HG02852 (cell line): ENCODE results near the gene SH3D19.

Experiments used
- ATAC-seq: cut with Tn5 transposase; IDR thresholded peaks from one replicate; pipeline ENCODE4 v1.9.1; 2021; ENCODE audit warnings: mild to moderate bottlenecking, moderate library complexity; ENCODE audit not compliant: unreplicated experiment

SH3D19 gene

DNA sequence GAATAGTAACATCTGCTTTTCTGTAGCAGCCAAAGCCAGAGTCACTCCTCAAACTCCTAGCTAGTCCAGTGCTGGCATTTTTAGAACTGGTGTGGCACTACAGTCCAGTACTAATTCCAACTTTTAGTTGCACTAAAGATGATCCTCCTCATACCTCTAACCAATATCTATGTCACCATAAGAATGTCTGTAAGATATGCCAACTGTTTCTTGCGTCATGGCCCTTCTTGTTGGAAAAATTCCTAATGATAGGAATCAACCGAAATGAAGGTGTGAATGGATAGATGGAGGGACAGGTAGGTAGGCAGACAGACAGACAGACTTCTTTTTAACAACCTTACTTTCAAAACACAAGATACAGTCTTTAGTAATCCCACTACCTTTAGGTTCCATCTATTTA lies 123.0 kb downstream of the SH3D19 start:
- no peak for ATAC-seq

DNA sequence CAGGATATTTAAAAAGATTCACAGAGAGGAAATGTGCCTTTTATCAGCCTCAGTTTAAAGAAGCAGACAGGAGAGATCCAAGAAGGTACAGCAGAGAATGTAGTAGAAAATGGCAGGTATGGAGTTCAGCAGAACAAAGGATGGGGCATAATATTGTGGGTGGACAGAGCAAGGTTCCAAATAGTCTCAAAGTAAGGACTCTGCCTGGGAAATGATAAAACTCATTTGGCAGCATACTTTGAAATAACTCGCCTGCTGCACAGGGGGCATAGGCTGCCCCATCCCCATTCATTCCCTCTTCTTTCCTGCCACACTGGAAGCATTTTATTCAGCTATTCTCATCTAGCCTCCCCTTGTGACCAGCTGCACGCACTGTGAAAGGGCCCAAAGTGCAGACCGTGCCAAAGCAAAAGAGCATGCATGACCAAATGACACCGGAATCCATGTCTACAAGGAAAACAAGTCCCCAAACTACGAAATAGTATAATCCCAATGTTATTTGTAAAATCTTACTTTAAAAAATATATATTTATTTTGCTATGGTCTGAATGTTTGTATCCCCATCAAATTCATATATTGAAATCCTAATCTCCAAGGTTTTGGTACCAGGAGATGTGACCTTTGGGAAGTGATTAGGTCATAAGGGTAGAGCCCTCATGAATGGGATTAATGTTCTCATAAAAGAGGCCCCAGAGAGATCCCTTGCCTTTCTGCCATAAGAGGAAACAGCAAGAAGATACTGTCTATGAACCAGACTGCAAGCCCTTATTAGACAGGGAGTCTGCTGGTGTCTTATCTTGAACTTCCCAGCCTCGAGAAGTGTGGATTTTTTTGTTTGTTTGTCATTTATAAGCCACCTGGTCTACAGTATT lies 125.8 kb downstream of the SH3D19 start:
- ATAC-seq, result no peak

DNA sequence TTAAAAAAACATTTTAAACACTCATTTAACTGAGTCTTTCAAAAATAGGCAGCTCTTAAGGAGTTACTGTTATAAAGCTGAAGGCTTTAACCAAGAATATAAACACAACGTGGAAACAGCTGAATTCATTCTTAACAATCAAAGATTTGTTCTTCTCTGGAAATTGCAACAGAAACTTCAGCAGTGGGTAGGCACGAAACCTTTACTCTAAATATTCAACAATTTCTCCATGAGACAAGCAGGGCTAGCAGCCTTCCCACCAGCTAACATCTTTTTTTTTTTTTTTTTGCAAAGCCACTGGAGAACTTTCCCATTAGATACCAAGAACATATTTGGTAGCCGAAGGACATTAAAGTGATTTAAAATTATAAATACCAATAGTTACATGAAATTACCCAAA lies 126.7 kb downstream of the SH3D19 start:
- no peak for ATAC-seq

DNA sequence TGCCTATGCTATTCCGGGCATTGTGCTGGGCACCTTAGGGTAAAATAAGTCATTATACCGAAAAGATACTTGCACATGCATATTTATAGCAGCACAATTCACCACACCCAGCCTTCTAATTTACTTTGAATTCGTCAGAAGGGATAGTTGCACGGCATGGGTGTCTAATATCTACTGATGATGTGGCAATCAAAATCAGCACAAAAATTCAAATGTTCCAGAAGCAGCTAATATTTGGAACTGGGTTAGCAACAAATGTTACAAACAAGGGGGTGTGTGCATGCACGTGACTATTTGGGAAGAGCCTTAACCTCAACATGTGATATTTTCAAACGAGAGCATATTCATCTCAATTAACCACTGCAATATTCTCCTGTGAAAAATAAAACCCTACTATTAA lies 128.2 kb downstream of the SH3D19 start:
- no peak for ATAC-seq

DNA sequence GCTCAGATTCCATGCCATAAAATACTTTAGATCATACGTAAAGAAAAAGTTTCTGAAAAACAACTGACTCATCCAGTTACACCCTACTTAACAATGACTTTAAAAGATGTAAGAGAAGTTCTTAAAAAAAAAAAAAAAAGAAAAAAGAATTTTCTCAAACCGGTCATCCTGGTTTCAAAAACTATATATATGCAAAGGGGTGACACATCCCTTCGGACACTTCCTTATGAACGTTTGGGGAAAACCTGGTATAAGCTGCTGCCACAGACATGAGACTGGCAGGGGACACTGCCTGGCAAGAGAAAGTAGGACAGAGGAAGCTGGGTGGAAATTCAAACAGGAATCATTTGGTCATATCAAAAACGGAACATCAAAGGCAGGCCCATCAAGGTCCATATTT lies 129.6 kb downstream of the SH3D19 start:
- no peak for ATAC-seq

DNA sequence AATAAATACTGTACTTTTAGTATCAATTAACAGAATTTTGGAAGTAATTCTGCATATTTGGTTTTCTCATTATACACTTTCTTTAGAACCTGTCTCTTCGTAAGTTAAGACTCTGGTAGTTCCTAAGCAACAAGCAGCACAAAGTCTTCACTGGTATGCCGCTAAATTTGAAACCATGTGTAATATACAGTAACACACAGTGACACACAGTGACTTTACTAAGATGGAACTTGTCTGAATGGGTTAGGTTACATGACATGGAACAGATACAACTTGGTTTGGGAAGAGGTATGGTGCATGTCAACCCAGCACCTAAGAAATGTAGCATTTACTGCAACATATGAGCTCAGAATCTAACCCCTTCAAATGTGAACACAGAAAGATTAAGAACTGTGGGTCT lies 132.0 kb downstream of the SH3D19 start:
- no peak for ATAC-seq

DNA sequence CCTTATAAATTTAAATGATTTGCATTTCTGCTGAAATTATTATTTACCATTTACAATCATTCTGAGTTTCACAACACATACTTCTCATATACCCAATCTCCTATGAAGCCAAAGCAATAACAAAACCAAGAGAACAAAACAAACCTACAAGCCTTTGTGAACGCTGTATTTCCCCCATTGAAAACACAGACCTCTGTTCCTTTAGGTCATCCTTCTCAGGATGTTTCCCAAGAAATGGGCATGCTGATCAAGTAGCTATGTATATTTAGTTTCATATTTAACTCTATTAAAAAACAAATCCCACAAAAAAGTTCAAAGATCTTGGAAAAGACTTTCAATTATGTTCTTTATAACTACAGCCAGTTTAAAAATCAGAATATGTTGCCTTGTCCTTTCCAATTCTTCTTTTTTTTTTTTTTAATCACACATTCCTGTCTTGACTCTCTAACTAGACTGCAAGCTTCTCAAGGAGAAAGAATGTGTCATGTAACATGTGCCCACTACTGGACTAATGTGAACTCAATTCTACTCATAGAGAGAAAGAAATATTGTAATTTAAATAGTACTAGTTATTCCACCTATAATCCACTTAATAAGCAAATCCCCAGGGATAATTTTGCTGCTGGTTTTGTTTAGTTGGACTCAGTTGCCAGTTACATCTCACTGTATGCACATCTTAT lies 132.7 kb downstream of the SH3D19 start:
- ATAC-seq, result no peak

DNA sequence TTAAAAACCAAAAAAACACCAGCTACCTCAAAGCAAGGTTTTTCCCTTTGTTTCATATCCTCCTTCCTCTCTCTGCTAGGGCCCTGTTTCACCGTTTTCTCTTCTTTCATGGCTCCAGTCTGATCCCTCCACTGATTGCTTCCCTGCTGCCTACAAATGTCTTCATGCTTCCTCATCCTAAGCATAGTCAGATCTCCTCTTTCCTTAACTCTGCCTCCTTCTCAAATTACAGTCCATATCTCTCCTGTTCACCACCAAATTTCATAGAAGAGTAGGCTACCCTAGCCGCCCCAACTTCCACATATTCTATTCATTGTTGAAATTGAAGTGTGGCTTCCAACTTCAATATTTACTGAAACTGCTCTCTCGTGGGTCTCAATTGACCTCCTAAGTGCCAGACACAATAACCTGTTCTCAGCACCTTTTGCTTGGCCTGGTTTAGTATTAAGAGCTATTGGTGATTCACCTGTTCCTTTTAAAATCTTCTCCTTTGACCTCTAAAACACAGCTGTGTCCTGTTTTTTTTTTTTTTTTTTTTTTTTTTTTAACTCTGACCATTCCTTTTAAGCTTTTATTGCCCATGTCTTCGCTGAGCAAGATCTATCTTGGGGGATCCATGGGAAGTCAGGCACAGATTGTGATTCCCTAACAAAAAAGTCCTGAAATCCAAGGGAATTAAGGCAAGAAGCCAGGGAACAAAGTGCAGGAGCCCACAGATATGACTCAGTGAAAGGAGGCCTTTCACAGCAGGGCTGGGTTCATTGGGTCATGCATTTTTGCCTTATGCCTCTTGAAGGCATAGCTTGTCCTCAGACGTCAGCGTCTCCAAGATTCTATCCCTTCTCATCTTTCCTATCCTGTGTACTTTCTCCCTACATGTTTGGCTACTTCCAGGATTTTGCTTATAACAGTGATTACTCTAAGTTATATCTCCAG lies 140.6 kb downstream of the SH3D19 start:
- ATAC-seq, result no peak

DNA sequence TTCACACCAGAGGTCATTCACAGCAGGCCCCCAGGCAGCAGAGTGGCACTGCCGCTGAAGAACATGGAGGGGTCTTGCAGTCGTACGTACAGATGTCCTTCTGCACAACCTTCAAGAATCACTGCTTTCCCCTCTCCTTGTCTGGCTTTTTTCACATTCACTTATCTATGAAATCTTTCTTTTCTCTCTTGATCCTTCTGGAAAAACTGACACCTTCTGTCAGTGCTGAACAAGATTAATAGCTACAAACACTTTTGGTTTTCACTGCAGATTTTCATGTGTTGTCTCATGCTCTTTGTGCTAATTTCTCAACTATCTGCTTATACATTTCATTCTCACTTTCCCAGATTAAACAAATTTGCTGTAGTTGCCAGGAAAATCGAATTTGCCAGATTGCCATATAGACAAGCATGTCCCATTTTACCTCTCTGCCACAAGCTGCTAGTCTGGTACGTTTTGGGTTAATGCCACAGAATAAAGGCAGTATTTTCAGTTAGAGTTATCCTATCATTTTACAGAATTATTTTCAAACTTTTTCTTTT lies 142.9 kb downstream of the SH3D19 start:
- ATAC-seq, result no peak

DNA sequence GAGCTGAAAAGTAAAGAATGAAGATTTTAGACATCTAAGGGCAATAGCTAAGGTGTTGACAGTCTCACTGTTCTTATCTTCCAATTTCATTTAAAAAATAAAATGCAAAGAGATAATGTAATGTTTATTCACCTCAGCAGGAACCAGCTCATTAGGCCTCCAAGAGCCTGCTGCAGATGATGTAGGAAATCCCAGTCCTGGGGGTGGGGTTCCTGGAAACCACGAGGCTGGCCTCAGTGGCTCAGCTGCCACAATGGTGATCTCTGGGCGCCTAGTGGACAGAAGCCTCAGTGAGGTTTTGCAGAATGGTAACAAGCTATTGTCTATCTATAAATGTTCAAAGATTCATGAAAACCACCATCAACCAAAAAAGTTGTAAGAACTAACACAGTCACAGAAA lies 148.7 kb downstream of the SH3D19 start:
- ATAC-seq, result no peak

DNA sequence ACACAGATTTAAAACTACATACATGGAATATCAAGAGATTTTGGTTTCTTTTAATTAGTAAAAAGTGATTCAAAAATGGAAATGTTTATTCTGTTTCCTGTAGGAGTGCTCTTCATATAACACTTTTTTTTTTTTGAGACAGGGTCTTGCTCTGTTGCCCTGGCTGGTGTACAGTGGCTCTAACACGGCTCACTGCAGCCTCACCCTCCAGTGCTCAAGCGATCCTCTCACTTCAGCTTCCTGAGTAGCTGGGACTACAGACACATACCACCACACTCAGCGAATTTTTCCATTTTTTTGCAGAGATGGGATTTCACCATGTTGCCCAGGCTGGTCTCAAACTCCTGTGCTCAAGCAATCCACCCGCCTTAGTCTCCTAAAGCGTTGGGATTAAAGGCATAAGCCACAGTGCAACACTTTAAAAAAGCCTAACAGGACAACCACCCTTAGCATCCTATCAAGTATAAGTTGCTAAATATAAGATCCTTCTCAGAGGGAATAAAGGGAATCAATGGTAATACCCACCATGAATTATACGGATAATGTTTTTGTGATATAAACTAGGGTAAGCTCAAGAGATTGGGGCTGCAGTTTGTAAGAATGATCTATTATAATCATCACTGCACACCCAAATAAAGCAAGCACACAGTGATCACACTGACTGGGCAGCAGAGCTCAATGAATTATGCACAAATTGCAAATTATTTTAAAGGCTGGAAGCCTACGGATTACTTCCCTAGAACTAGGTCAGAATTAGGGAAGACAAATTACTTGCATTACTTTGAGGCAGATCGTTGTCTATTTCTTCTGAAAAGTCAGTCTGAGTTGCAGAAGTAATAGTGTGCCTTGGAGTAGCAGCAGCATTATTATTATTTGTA lies 149.4 kb downstream of the SH3D19 start:
- no peak for ATAC-seq

DNA sequence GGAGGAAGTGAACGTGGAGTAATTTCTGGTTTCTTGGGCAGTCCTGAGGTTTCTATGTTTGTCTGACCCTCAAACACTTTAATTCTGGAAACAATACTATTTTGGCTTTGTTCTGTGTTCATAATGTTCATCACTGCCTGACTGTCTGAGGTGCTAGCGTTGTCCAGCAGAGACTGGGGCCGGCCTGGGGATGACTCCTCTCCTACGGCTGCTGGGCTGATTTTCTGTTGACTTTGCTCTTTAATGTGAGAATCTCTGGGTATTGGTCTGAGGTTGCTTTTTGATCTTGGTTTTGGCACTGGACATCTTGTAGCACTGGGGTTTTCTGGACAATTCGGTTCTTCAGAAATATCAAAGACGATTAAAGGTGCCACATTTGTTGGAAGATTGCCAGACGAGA lies 150.2 kb downstream of the SH3D19 start:
- ATAC-seq, result no peak

DNA sequence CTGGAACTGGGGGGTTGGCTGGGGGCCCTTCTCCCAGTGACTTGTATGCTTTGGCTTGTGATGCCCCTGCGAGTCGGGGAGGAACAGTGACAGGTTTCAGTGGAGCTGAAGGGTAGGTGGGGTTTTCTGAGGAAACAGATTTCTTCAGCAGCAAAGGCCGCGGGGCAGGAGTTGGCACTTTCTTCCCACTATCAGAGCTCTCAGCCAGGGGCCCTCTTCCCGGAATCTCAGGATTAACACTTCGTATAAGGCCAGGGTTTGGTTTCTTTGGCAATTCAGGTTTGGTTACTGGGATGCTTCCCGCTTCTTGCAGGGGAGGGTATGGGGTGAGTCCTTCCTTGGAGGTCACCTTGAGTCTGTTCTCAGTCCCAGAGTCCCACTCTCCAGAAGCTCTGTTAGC lies 150.6 kb downstream of the SH3D19 start:
- ATAC-seq, result no peak

DNA sequence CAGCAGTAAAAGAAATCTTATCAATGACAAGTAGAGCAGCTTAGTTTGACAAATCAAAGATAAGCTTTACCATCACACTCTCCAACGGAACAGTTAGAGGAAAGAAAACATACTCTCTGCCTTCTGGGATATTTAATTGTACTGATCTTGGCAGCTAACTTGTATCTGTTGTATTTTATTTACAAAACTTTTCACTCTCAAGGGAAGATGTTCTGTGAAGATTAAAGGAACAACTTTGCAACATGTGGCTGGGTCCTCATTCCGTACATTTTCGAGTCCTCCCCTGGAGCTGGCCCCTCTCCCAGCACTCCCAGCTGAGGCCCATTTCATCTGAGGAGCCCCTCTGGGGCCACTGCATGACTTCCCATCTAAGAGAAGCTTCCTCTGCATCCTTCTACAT lies 151.5 kb downstream of the SH3D19 start:
- ATAC-seq, result no peak

DNA sequence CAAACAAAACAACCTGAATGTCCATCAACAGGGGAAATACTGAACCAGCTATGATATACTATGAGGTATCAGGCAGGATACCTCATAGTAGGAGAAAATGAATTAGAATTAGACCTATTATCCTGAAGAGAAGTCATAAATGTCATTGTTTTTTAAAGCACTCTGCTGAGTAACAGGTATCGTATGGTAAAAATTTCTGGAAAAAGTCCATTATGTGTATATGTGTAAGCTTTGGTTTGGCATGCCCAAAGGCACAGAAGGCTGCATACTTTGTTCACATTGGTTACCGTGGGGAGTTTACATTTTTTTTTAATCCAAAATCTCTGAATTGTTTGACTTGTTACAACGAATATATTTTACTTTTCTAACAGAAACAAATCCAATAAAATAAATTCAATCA lies 155.5 kb downstream of the SH3D19 start:
- no peak for ATAC-seq

DNA sequence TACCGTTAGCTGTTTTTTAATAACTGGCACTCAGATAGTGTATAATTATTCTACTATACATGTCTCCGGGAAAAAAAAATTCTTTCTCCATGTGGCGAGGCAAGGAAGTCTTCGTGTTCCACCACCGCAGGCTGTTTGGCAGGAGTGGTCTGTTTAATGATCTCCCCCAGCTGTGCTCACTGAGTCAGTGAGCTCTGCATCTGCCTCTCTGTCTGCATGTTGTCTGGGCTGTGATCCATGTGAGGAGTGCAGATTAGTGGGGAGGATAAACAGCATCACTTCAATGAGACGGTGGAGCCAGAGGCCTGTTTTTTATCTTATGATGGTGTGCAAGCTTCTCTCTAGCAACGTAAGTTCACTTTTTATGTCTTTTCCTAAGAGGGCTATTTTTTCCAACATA lies 156.2 kb downstream of the SH3D19 start:
- ATAC-seq, result no peak

DNA sequence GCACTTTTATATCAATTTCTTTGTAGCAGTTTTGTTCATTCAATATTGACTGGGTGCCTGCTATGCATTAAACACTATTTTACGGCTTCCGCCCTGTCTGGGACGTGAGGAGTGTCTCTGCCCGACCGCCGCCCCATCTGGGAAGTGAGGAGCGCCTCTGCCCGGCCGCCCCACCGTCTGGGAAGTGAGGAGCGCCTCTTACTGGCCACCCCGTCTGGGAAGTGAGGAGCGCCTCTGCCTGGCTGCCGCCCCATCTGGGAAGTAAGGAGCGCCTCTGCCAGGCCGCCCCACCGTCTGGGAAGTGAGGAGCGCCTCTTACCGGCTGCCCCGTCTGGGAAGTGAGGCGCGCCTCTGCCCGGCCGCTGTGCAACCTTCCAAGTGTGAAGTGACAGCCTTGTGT lies 157.8 kb downstream of the SH3D19 start:
- no peak for ATAC-seq

DNA sequence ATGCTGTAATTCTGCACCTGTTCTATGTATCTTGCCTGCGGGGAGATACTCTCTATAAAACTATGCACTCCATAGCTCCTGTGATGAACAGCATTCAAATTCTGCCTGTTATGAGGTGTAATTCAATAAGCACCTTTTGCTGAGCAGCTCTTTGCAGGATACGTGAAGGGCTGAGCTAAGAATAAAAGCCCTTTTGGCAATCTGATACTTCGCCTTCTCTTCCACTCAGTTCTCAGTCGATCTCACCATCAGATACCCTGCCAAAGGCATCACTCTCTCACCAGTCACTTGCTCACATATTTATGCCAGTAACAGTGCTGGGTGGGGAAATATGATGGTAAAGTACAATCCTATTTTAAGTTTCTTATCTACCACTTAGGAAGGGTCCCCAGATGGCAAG lies 158.8 kb downstream of the SH3D19 start:
- no peak for ATAC-seq

DNA sequence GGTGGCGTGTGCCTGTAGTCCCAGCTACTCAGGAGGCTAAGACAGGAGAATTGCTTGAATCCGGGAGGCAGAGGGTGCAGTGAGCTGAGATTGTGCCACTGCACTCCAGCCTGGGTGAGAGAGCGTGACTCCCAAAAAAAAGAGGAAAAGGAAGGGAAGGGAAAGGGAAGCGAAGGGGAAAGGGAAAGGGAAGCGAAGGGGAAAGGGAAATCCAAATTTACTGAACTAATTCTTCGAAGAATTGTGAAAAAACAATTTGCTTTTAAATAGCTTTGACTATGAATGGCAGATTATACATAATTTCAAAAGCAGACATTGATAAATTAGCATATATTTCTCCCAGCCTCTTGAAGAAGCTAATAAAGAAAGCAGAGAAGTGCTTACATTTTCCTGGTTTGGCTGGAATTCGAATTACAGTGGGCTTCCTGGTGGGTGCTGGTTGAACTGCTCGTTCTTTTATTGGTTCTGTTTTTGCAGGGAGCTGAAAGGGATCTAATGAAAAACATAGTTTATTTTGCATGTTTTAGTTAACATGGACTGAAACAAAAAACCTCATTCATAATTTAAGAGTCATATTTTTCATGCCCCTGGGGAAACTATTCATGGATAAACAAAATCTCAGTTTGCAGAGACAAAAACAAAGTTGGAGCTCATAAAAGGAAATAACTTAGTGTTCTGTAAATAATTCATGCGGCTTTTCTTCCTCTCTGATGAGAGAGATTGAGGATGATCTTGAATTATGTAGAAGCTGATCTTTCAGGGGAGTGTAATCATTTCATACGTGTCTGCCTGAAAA lies 160.0 kb downstream of the SH3D19 start:
- no peak for ATAC-seq
